HG02938 (cell line): ENCODE data around the gene KIF6.

Experiments
- ATAC-seq: cut with Tn5 transposase; IDR thresholded peaks from one replicate; pipeline ENCODE4 v1.9.1; 2021; ENCODE audit warnings: mild to moderate bottlenecking, moderate library complexity; ENCODE audit not compliant: unreplicated experiment

The KIF6 gene

DNA sequence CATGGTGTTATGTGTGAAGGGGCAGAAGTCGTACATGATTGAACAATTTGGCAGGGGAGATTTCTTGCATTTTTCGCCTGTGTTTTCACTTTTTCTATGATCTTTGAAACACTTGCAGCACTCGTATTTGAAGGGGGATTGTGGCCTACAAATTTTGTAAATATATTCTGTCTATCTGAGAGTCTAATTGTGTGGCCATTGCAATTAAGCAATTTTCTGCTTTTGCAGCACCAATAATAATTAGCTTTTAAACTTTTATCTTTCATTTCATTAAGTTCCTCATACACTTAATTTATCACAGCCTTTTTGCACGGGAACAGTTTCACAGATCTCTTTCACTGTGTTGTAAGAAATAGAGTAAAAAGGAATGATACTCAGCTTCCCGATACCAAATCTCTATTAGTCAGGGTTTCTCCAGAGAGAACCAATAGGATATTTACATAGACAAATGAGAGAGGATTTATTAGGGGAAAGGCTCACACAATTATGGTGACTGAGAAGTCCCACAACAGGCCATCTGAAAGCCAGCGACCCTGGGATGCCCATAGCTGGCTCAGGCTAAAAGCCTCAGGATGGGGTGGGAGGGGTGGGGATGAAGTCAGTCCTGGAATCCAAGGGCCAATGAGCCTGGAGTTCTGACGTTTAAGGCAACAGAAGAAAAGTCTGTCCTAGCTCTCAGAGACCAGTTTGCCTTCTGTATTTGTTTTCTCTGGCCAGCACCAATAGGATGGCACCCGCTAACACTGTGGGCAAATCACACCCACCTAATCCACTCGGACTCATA lies 58.3 kb downstream of the KIF6 start:
- no peak for ATAC-seq

DNA sequence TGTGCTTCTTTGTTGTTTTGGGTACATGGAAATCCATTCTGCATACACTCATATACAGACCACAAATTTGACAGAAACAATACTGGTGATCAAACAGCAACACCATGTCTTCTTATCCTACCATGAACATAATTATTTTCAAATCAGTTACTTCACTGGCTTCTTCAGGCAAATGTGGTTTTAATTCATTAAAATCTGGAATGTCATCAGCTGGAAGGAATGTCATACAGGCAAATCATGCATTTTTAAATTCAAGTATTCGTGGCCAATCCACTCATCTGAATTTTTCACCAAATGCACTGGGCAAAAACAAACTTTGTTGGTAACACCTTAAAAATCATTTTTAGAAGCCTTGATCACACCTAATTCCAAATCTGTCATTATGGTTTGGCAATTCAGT lies 59.3 kb downstream of the KIF6 start:
- no peak for ATAC-seq

DNA sequence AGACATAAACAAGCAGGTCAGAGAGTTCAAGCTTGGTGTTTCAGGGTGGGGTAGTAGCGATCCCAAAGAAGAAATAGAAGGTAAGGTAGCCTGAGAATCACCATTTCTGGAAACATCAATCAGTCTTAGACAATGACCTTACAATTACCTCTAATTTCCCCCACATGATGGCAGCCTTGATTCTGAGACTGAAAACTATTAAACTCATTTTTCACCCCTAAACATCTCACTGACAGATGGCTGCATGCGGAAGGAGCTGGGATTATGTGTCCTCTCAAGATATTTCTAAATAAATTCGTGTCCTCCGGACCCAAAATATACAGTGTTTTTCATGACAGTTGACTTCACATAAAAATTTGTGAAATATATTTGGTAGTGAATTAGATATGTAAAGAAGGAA lies 61.0 kb downstream of the KIF6 start:
- no peak for ATAC-seq

DNA sequence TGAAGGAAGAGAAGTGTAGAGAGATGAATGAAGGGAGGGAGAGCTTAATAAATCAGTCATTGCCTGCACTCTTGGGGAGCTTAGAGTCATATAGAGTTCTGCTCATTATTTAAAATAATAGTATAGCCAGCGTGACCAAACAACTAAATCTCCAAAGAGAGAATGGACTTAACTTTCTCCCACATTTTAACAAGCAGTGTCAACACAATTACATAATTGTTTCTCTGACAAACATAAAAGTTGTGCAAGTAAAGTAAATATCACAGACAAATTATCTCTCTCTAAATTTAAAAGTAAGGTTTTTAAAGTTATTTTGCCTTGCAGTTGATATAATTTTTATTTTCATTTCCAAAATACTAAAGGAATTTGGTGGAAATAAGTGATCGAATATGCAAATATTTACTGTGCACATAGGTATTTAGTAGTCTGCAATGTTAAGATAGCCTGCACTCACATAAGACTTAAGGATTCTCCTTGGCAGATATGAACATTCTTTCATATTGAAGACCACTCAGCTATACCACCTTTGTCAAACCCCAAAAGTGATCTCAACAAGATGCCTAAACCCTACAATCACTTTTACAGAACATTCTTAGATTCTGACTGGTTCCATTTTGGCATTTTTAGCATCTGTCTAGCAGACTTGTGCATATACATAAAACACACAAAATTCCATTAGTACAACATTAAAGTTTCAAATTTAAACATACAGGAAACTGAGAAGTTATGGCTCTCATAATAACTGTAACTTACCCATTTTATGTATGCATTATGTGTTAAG lies 67.7 kb downstream of the KIF6 start:
- no peak for ATAC-seq

DNA sequence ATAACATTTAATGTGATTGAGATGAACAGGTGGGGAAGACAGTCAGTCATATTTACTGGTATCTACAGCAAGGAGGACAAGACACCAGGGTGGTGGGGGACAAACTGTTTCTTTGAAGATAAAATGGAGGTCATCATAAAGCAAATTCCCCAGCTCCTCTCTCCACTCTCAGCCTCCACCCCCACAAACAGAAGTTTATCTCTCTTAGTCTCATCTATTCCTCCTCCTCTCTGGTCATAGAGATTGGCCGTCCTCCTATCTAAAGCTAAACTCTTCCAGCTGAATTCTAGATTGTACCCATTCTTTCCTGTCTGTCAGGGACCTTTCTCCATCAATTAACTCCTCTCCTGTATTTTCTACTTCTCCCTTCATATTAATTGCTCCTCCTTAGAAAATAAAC lies 71.1 kb downstream of the KIF6 start:
- no peak for ATAC-seq

DNA sequence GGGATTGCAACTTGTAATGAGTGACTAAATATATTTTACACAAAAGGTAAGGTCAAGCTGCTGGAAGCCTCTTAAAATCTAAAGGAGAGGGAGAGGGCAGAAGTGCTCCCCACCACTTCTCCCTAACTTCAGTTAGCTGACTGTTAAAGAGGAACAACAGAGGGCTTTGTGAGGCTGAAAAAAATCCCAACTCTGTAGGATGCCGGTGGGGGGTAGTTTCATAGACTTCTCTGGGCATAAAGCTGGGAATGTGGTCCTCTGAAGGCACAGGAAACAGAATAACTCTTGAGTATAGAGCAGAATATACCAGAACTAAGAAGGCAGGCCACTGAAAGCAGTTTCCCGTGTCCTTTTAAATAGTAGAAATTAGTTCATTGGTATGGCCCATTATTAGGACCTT lies 71.6 kb downstream of the KIF6 start:
- no peak for ATAC-seq

DNA sequence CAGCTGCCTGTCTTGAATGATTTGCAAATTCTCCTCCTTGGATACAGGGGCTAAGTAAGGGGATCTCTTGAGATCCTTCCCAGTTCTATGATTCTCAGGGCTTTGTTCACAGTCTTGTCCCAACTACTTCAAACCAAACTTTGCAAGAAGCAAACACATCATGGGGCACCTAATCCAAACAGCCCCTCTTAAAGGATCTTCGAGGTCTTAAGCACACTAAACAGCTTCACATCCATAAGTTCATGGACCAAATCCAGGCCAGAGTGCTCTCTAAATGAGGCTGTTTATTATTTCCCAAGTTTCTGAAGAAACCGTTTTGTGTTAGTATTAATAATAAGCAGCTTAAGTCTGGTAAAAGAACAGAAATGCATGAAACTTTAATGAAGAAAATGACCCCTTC lies 75.2 kb downstream of the KIF6 start:
- ATAC-seq: no peak

DNA sequence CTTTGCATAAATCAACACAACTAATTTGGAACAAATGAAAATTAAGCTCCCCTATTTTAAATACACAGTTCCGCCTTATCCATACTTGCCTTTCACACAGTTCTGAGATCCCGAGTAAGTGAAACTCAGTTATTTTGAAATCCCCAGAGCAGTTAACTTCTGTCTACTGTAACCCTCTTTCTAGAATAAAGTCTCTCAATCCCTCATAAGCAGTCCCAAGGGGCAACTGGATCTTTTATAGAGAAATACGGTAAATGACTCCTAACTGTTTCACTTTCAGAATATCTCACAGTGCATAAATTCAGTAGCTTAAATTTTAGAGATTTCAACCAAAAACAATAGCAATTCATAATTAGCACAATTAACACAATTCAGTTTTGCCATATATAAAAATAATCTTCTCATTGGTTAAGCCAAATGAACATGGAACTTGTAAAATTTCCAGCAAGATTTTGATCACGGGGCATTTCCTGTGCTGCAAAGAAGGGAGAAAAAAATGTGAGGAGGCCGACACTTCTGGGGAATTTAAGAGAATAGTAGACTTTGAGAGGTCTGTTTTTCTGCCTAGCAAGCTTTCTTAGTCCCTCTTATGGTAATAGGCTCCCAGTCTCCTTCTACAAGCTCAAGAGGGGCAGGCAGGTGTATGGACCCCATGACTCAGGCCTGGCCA lies 78.3 kb downstream of the KIF6 start:
- no peak for ATAC-seq

DNA sequence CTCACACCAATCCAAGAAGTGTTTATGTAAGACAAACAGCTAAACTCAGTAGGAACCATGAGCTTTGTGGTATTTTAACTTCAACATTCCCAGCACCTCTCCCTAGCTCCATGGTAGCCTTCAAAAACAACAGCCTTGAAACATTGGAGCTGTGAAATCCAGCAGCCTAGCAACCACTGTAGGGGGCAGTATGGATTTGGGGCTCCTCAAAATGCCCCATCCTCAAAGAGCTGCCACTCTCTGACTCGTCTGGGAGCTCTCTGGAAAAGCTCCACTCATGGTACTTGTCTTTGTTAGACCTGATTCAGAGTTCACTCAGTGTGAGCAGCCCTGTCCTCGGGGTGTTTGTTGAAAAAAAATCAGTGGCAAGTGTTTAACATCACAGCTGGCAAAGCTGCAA lies 82.9 kb downstream of the KIF6 start:
- no peak for ATAC-seq

DNA sequence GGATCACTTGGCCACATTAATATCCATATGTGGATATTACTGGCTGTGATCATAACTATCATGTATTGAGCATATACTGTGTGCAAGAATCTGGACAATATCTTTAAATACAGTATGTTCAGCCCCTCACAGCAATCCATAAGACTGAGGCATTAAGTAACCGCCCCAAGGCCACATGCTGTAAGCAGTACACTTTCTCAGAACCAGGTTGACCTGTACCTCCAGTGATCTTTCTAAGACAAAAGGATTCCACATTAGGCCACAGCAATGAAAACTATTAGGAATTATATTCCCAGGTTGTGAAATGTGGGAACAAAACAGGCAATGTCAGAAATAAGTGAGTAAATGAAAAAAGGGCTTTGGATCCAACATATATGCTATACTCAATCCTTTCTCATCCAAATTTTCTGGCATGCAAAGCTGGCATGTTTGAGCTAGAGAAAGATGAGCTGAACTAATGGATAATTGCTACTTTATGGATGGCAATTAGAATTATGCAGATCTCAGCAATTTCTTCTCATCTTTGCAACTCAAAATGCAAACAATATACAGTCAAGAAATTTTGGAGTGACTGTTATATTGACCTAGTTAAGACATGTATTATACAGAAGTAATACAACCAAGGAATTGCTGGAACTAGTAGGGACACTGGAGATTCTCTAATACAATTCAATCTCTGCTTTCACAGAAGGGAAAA lies 86.9 kb downstream of the KIF6 start:
- ATAC-seq: no peak

DNA sequence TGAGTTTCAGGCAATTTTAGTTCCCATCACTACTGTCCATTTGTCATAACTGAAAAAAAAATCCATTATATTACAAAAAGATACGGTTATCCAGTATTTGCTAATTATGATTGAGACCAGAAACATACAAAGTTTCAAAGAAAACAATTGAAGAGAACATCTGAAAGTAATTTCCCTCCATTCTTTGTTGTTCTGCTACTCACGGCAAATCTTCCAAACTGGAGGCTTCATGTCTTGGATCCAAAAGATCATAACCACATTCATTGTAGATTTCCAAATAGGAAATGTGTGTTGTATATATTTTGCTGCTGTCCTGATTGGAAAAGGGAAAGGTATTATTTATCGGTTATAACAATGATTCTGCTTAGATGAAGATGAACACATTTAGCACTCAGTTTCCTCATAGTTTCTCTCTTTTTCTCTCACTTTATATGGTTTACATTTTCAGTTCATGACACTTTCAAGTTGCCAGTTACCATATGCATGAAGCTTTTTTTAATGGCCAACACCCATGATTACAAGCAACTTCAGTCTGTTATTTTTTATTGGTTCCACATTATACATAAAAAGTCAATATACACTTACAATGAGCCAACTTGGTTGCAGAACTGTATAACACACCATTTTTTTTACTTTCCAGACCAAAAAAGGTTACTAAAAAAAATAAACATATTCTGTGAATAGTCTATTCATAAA lies 90.4 kb downstream of the KIF6 start:
- no peak for ATAC-seq

DNA sequence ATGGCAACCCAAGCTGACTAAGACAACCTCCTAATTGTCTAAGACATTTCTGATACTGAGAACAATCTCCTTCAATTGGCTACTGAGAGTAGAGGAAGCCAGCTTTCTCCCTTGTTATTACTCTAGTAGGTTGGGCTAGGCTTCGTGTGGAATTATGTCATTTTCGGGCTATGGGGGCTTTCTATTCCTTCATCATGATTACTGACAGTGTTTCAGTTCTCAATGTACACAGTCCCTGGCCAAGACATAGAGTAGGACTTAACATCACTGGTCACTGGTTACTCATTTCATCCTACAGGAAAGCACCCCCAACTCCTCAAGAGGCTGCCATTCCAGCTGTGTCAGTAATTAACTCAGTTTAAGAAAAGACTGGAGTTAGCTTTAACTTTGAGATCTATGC lies 100.0 kb downstream of the KIF6 start:
- ATAC-seq: no peak

DNA sequence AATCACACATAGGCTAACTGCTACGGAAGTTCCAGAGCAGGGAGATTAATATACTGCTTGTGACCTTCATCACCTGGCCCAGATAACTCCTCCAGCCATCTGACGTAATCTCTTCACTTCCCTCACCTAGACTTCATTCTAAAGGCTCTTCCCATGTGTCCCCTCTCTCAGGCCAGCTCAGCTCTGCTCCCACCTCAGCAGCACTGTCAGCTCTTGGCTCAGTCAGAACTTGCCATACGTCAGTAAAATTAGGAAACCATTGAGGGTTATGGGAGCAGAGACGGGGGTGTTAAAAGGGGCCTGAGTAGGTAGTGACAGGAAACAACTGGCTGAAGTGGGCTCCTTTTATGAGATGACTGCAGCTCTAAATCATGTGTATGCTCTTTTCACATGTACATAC lies 101.5 kb downstream of the KIF6 start:
- ATAC-seq: no peak

DNA sequence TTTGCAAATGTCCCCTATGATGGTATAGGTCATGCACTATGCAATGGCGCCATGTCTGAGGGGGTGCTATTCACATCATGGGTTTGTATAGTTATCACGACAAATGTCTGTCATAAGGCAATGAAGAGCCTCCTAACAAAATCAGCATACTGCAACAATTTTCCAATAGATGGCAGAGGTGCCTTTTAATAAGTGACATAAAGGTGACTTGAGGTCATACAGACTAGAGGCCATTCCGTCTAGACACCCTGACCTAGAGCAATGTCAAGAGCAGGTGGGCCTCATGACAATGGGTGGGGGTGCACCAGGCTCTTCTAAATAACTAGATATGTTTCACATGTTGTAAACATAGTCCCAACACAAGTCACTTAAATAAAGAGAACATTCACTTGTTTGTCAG lies 107.7 kb downstream of the KIF6 start:
- no peak for ATAC-seq

DNA sequence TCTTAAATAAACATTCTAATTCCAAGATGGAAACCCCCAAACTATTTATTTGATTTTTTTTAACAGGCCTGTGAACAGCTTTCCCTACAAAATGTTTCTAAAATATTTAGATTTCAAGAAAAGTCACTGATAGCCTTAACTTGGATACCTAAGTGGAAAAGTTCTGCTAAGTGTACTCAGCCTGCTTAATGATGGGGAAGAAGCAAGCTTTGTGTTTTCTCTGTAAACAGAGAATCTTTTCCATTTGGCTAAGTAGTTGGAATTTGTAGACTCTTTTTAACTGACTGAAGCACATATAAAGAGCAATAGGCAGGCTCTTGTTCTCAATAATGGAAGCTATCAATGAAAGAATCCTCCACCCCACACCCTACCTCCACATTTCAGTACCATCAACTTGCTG lies 108.2 kb downstream of the KIF6 start:
- ATAC-seq: no peak

DNA sequence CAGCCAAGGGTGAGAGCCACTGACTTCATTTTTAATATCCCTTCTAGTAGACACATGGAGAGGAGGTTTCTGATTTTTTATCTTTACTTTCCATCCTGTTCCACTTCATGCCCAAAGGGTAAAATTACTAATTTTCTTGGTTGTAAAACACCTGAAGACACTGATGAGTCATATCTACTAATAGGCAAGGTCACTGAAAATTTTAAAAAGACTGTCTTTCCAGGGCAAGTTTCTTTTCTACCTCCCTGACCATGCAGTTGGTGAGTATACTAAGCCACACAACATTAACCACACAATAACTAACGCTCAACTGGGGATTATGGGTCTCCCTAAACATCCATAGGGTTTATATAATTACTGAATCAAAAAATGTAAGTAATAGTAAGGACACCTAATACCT lies 109.6 kb downstream of the KIF6 start:
- no peak for ATAC-seq

DNA sequence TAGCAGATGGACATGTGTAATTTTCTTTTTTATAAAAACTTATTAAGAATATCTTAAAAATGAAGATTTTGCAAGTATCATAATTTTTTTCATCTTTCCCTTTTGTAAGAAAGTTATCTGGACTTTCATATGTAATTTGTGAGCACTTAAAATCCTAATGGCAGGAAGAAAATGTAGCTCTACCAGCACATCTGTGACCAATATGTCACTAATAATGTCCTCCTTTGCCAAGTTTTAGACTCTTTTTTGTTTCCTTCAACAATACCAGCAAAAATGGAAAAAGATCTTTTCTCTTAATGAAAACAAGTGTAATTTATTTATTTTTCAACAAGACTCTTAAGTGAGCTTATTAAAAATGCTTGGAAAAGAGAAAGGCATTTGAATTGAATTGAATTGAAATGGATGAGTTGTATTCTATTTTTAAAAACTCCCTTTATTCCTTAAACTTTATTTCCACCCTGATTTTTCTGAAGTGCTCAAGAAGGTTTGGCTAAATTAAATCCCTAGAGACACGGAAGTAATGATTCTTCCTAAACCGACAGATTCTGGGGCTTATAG lies 110.7 kb downstream of the KIF6 start:
- ATAC-seq: no peak

DNA sequence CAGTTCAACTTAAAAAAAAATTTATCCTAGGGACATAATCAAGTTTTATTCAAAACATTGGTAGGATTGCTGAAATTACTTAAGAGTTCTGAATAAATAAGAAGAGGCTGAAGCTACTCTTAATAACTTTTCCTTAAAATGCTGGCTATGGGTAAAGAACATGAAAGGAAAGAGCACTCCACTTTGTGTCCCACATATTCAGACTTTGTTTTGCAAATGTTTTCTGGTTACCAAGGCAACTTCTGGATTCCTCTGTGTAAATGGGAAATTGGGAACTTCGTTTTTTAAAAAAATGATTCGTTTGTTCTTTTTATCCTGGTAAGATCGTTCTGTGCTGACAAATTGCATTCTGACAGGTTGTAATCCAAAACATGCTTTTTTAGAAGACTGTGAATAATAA lies 115.0 kb downstream of the KIF6 start:
- ATAC-seq: no peak

DNA sequence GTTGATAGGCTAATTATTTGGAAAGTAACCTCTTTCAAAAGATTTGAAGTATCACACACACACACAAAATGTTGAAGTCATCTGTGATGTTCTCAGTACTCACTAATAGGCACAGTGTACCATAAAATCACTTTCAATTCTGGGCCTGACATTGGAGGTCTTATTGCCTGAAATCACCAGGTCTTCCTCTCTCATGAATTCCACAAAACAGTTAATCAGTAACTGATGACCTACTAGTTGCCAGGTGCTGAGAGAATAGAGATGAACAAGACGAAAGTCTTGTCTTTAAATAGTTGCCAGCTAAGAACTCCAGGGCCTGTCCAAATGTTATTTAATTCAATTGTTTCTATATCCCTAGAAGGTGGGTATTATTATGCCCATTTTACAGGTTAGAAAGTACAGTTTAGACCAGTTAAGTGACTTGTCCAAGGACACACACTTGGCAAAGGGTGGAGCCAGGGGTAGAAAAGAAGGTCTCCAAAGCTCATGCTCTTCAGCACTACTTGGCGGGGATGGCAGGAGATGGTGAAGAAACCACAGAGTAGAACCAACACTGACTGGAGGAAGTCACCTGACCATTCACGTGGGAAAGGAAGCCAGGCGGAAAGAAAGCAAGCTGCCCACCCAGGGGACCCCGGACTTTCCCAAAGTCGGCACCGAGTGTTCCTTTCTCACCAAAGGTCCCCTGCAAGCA lies 116.4 kb downstream of the KIF6 start:
- ATAC-seq: peak; percentile 82
